ENCODE measurements around the gene PLCB2. TPM values are rescaled to one million over a fixed set of nuclear protein-coding genes. Genes with fewer than 3 reads are reported as not detected.

PLCB2 gene
- total RNA-seq, 1 donor from 2014 or later = 2.6 TPM

DNA sequence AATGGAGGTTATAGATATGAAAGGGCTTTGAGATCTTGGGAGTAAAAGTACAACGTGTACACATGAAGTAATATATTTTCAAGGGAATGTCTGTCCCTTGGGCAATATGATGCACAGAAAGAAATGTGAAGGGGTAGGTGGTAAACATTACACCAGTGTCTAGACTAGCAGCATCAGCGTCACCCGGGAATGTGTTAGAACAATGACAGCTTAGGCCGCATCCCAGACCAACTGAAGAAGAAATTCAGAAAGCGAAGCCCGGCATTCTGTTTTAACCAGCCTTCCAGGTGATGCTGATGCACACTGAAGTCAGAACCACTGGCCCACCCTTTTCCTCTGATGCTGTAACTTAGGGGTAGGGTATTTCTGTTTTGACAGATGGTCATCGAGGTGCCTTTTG lies 22.1 kb upstream of the PLCB2 start:
- TF ChIP-seq, protein P1, sequence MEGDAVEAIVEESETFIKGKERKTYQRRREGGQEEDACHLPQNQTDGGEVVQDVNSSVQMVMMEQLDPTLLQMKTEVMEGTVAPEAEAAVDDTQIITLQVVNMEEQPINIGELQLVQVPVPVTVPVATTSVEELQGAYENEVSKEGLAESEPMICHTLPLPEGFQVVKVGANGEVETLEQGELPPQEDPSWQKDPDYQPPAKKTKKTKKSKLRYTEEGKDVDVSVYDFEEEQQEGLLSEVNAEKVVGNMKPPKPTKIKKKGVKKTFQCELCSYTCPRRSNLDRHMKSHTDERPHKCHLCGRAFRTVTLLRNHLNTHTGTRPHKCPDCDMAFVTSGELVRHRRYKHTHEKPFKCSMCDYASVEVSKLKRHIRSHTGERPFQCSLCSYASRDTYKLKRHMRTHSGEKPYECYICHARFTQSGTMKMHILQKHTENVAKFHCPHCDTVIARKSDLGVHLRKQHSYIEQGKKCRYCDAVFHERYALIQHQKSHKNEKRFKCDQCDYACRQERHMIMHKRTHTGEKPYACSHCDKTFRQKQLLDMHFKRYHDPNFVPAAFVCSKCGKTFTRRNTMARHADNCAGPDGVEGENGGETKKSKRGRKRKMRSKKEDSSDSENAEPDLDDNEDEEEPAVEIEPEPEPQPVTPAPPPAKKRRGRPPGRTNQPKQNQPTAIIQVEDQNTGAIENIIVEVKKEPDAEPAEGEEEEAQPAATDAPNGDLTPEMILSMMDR (IDR thresholded peaks at IDR 0.05; ENCODE audit: partially characterized antibody, unreplicated experiment) = no peak
- Mint-ChIP-seq H3K27ac (ENCODE audit: unreplicated experiment) (no peak overlapping the region), H3K36me3 (ENCODE audit: unreplicated experiment) (peaks cover 4% of the 10 kb centered on the region), H3K9me3 (ENCODE audit: unreplicated experiment) (peaks cover 15% of the 10 kb centered on the region), H3K4me1 (ENCODE audit: low read depth, unreplicated experiment) (peaks cover 67% of the 10 kb centered on the region), H3K4me3 (ENCODE audit: unreplicated experiment) (no peak overlapping the region), H3K27me3 (ENCODE audit: unreplicated experiment) (peaks cover 9% of the 10 kb centered on the region)
- no peak for DNase-seq

GRCh38 chr15:40328751-40329150 lies 21.0 kb upstream of the PLCB2 start:
- peaks cover 4% of the 10 kb centered on the region for H3K36me3 Mint-ChIP-seq (ENCODE audit: unreplicated experiment)
- TF ChIP-seq, protein P1 (IDR thresholded peaks at IDR 0.05; ENCODE audit: partially characterized antibody, unreplicated experiment) = no peak
- peak overlapping the region; percentile 46 for H3K4me3 Mint-ChIP-seq (ENCODE audit: unreplicated experiment)
- H3K27me3 Mint-ChIP-seq (ENCODE audit: unreplicated experiment) = peaks cover 7% of the 10 kb centered on the region
- no peak for DNase-seq
- H3K9me3 Mint-ChIP-seq (ENCODE audit: unreplicated experiment) = peaks cover 14% of the 10 kb centered on the region
- H3K4me1 Mint-ChIP-seq (ENCODE audit: low read depth, unreplicated experiment) = peaks cover 64% of the 10 kb centered on the region
- H3K27ac Mint-ChIP-seq (ENCODE audit: unreplicated experiment) = no peak overlapping the region

- Mint-ChIP-seq H3K27ac (ENCODE audit: unreplicated experiment) (peak overlapping the region; percentile 12), H3K4me3 (ENCODE audit: unreplicated experiment) (peak overlapping the region; percentile 43), H3K27me3 (ENCODE audit: unreplicated experiment) (peaks cover 5% of the 10 kb centered on the region), H3K4me1 (ENCODE audit: low read depth, unreplicated experiment) (peaks cover 61% of the 10 kb centered on the region), H3K9me3 (ENCODE audit: unreplicated experiment) (peaks cover 14% of the 10 kb centered on the region), H3K36me3 (ENCODE audit: unreplicated experiment) (peaks cover 4% of the 10 kb centered on the region)
- TF ChIP-seq, protein P1 (IDR thresholded peaks at IDR 0.05; ENCODE audit: partially characterized antibody, unreplicated experiment) = no peak
- no peak for DNase-seq
Observed at GRCh38 chr15:40328176-40328575, 20.4 kb upstream of the PLCB2 start.

DNA sequence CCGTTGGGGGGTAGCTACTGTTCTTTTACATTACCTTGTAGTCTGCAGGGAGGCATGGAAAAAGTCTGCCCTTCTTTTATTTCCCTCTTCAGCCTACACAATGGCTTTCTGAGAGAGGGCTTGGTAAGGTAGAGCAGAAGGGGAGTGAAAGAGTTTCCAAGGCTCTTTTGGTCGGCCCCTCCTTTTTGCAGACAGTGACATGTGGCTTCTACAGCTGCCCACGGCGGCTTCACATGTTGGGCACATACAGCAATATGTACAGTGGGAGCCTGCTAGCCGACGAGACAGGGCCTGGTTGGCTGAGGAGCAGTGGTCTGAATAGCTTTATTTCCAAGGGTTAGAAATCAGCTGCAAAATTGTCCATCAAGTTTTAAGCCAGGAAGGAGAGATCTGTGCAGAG lies 19.7 kb upstream of the PLCB2 start:
- Mint-ChIP-seq H3K27ac (ENCODE audit: unreplicated experiment) (peak overlapping the region; percentile 84), H3K4me3 (ENCODE audit: unreplicated experiment) (peak overlapping the region; percentile 43), H3K36me3 (ENCODE audit: unreplicated experiment) (no peaks in the 10 kb centered on the region), H3K4me1 (ENCODE audit: low read depth, unreplicated experiment) (peaks cover 57% of the 10 kb centered on the region), H3K9me3 (ENCODE audit: unreplicated experiment) (peaks cover 9% of the 10 kb centered on the region), H3K27me3 (ENCODE audit: unreplicated experiment) (peaks cover 1% of the 10 kb centered on the region)
- TF ChIP-seq, protein P1 (IDR thresholded peaks at IDR 0.05; ENCODE audit: partially characterized antibody, unreplicated experiment) = no peak
- no peak for DNase-seq

DNA sequence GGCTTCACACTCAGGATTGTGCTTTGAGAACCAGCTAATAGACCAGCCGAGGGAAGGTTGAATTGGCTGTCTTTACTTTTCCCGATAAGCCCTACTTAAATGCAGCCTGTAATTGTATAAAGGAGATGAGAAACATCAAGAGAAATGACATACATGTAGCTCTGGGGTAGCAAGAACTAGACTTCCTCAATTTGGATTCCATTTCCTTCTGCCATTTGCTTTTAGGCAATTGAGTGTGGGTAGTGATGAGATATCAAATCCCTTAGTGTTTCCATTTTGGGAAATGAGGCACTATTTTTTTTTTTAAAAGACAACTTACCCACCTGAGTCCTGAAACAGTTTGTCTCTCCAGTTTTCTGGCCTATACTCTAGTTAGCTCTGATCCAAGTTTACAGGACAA lies 18.0 kb upstream of the PLCB2 start:
- Mint-ChIP-seq H3K4me3 (ENCODE audit: unreplicated experiment) (no peak overlapping the region), H3K4me1 (ENCODE audit: low read depth, unreplicated experiment) (peaks cover 56% of the 10 kb centered on the region), H3K27ac (ENCODE audit: unreplicated experiment) (no peak overlapping the region), H3K9me3 (ENCODE audit: unreplicated experiment) (peaks cover 10% of the 10 kb centered on the region), H3K36me3 (ENCODE audit: unreplicated experiment) (no peaks in the 10 kb centered on the region), H3K27me3 (ENCODE audit: unreplicated experiment) (peaks cover 6% of the 10 kb centered on the region)
- TF ChIP-seq, protein P1 (IDR thresholded peaks at IDR 0.05; ENCODE audit: partially characterized antibody, unreplicated experiment) = no peak
- no peak for DNase-seq
